AG04449 (cell line): ENCODE results near the gene MSX1.

Experiments used
- CTCF ChIA-PET: fragments of 350-600 bp; formaldehyde crosslinking; extraction: SDS; loops from one replicate; lab custom pipeline; 2021; ENCODE audit warnings: antibody characterized with exemption; lab: Yijun Ruan, JAX
- POLR2A ChIA-PET: fragments of 400-600, 350-600 bp; formaldehyde crosslinking; extraction: SDS; loops from one replicate; lab custom pipeline; 2020; ENCODE audit warnings: antibody characterized with exemption, inconsistent platforms; lab: Yijun Ruan, JAX
- DNase-seq: peaks from one replicate; pipeline ENCODE4 v3.0.0-alpha.2; 2010; ENCODE audit warnings: low read depth, low spot score
- H3K4me3 ChIP-seq: 2 replicates; pipeline ENCODE4 v1.5.1; 2011; ENCODE audit warnings: low read depth, mild to moderate bottlenecking, control low read depth, low read length
- CTCF ChIP-seq: IDR thresholded peaks from one replicate; pipeline ENCODE4 v1.5.1; 2011; ENCODE audit warnings: mild to moderate bottlenecking, moderate library complexity, low read length, control low read depth, inconsistent platforms; ENCODE audit not compliant: insufficient read depth; ENCODE audit errors: missing control alignments

The MSX1 gene

GRCh38 chr4:4838051-4838935 is 21.2 kb upstream of the MSX1 start:
- no peak for DNase-seq
- H3K4me3 ChIP-seq = no peak overlapping the region
- TF ChIP-seq CTCF = no peak
- ChIA-PET POLR2A (no interaction called here), CTCF (no interaction called here)

- CTCF ChIA-PET = interaction anchor here (1.3 kb wide), 1 partner anchor 170 kb away, joined by 3 read pairs; no protein-coding TSS in a partner anchor
- no peak for TF ChIP-seq CTCF
- POLR2A ChIA-PET = no interaction called here
- no peak for DNase-seq
- no peak overlapping the region for H3K4me3 ChIP-seq
Observed at GRCh38 chr4:4838936-4839810, 20.3 kb upstream of the MSX1 start.

GRCh38 chr4:4840351-4840750 is 19.1 kb upstream of the MSX1 start:
- DNase-seq = no peak
- TF ChIP-seq CTCF = no peak
- CTCF ChIA-PET = interaction anchor here (1.3 kb wide), 1 partner anchor 171 kb away, joined by 3 read pairs; no protein-coding TSS in a partner anchor
- H3K4me3 ChIP-seq = no peak overlapping the region
- POLR2A ChIA-PET = no interaction called here

GRCh38 chr4:4841156-4841555 is 18.3 kb upstream of the MSX1 start:
- ChIA-PET CTCF (no interaction called here), POLR2A (no interaction called here)
- no peak for DNase-seq
- no peak for TF ChIP-seq CTCF
- no peak overlapping the region for H3K4me3 ChIP-seq

GRCh38 chr4:4842476-4843441 is 16.7 kb upstream of the MSX1 start:
- ChIA-PET POLR2A (no interaction called here), CTCF (no interaction called here)
- no peak for TF ChIP-seq CTCF
- H3K4me3 ChIP-seq = no peak overlapping the region
- no peak for DNase-seq
